NCI-H187 (cell line): ENCODE measurements around the gene GPR162.

ENCODE experiments used
- DNase-seq, 2 experiments: peaks; one replicate each; lab custom pipeline; 2025; lab: John Stamatoyannopoulos, UW

The GPR162 gene

DNA sequence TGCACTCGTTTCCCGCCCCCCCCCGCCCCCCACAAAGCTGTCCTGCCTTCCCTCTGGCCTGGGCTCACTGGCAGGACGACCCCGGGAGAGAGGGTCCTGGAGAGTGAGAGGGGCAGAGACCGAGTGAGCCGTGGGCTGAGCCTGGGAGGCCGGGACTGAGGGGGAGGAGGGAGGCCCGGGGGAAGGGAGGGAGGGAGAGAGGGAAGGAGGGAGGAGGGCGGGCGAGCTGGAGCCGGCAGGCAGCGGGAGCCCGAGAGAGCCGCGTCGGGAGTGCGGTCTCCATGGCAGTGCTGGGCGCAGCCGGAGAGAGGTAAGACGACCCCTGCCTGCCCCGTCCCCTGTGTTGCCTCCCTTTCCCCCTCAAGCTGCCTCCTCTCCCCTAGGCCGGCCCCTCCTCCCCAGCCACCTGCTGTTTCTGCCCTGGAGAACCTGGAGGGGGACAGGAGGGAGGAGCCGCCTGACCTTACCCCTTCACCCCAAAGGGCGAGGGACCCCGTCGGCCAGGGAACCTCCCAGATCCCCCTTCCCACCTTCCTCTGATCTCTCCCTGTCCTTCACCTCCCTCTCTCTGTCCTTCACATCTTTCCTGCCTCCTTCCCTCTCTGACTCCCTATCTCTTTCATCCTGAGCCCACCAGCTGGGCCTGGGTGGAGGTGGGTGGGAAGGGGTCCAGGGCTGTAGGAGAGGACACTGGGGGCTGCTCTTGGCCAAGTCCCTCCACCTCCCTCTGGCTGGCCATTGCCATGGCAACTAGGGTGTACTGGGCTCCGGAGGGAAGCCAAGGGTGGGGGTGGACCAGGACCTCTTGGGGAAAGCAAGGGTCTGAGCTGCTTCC is at the start of gene GPR162:
GPR162 (plus strand) TSS at position 231 of the 835 bp plus-strand sequence. CDS start 2,078 bp downstream, outside the sequence.
- DNase-seq: peak; percentile 39 to 65

DNA sequence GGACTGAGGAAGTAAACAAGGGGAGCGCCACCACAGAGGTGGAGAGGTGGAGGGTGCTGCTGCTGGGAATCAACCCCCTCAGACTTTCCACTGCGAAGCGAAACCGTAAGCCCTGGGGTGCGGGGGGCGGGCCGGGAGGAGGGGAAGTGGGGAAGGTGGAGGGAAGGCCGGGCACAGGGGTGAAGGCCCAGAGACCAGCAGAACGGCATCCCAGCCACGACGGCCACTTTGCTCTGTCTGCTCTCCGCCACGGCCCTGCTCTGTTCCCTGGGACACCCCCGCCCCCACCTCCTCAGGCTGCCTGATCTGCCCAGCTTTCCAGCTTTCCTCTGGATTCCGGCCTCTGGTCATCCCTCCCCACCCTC is 49.3 kb upstream of the GPR162 start, which contains the start of gene LAG3:
LAG3 (plus strand) TSS at position 190 of the 365 bp plus-strand sequence. CDS start 333 bp downstream, outside the sequence.
- DNase-seq: no peak

GRCh38 chr12:6772726-6773589 is 48.7 kb upstream of the GPR162 start:
- DNase-seq: no peak

DNA sequence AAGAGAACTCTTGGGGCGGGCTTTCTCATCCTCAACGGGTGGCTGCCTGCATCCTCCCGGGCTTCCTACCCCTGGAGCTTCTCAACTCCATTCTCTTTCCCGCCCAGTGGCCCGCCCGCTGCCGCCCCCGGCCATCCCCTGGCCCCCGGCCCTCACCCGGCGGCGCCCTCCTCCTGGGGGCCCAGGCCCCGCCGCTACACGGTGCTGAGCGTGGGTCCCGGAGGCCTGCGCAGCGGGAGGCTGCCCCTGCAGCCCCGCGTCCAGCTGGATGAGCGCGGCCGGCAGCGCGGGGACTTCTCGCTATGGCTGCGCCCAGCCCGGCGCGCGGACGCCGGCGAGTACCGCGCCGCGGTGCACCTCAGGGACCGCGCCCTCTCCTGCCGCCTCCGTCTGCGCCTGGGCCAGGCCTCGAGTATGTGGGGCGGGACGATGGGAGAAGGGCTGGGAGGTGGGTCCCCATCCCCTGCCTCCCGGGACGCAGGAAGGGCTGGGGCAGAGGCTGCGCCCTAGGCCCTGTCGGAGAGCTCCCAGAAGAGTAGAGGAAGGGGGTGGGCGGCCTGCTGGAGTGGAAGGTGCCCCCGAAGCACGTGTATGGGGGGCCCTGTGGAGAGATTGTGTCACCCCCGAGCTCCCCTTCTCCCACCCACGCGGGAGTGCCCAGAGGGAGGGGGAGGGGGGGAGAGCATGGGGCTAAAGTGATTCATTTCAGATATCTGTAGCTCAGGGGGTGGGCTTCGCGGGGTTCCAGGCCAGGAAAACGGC is 47.9 kb upstream of the GPR162 start:
- DNase-seq: no peak

DNA sequence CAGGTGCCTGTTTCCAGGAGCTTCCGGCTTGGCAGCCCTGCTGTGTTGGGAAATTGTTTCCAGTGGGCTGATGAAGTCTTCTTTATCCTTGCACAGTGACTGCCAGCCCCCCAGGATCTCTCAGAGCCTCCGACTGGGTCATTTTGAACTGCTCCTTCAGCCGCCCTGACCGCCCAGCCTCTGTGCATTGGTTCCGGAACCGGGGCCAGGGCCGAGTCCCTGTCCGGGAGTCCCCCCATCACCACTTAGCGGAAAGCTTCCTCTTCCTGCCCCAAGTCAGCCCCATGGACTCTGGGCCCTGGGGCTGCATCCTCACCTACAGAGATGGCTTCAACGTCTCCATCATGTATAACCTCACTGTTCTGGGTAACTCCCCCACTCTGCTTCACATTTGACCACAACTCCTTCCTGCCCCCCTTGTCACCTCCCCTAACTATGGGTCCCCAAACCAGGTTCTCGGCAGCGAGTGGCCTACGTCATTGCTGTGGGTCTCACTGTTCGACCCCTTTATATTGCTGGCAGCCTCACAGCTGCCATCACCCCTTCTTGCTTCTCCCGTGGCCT is 47.0 kb upstream of the GPR162 start:
- no peak for DNase-seq

GRCh38 chr12:6775185-6776174 is 46.1 kb upstream of the GPR162 start:
- no peak for DNase-seq

GRCh38 chr12:6777386-6777785 is 44.2 kb upstream of the GPR162 start:
- DNase-seq: no peak

GRCh38 chr12:6778217-6778573 is 43.4 kb upstream of the GPR162 start:
- DNase-seq: no peak

- peak; percentile 91 to 93 for DNase-seq
These were observed 42.8 kb upstream of the GPR162 start for GRCh38 chr12:6778574-6779550.

DNA sequence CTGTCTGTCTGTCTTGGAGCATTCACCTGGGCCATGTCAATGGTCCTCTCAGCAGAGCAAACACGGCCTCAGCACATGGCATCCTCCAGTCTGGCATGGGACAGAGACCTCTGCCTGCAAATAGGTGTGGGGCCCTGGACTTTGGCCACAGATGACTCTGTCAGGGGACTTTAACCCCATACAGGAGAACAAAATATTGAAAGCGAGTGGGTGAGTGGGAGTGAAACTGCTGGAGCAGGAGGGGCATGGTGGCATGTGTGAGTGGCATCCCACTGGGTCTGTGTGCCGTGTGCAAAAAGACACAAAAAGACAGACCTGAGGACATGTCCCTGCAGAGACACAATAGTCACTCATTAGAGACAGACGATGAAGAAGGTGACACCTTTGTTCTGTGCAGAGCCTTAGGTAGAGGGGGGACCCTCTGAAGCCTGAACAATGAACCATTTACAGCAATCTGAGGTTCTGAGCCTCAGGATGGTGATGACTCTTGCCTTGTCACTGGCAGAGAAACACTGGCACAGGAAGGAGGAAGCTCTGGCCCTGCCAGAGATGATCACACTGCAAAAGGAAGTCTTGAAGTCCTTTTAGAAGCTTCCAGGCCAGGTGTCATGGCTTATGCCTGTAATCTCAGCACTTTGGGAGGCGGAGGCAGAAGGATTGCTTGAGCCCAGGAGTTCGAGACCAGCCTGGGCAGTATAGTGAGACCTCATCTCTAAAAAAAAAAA is 41.8 kb upstream of the GPR162 start:
- DNase-seq: no peak

DNA sequence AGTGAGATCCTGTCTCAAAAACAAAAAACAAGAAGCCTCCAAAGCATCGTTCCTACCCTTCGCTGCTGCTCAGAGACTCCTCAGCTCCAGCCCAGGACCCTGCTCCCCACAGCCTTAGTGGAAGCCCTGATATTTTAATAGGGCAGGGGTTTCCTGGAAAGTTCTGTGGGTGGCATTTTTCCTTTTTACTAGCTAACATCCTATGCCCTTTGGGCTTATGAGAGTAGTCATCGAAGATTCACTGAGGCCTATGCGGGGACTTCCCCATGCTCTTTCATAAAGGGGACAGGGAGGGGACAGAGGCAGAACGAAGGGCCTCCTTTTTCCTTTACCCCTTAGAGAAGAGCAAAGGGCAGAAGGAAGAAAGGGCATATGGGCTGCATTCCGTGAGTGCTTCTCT is 41.0 kb upstream of the GPR162 start:
- no peak for DNase-seq

GRCh38 chr12:6782119-6782518 is 39.5 kb upstream of the GPR162 start:
- DNase-seq: no peak

GRCh38 chr12:6782850-6783566 is 38.6 kb upstream of the GPR162 start:
- DNase-seq: no peak

DNA sequence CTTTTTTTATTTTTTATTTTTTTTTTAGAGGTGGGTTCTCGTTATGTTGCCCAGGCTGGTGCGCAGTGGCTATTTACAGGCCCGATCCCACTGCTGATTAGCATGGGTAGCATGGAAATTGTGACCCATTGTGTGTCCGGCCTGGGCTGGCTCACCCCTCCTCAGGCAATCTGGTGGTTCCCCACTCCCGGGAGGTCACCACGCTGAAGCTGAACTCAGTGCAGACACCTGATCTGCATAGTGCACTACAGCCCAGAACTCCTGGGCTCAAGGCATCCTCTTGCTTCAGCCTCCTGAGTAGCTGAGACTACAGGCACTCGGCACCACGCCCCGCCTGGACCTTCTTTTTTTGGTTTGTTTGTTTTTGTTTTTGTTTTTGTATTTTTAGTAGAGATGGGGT is 37.8 kb upstream of the GPR162 start:
- DNase-seq: no peak

GRCh38 chr12:6784296-6784695 is 37.3 kb upstream of the GPR162 start:
- no peak for DNase-seq

GRCh38 chr12:6784761-6785160 is 36.9 kb upstream of the GPR162 start:
- DNase-seq: no peak

GRCh38 chr12:6786416-6787094 is 35.1 kb upstream of the GPR162 start:
- DNase-seq: no peak

- no peak for DNase-seq
These were observed 34.3 kb upstream of the GPR162 start for GRCh38 chr12:6787309-6787708.
